ENCODE measurements around the gene RILPL1.

GRCh38 chr12:123428591-123428990 is 104.9 kb downstream of the RILPL1 start:
- TF ChIP-seq POLR2AphosphoS5 (IDR thresholded peaks at IDR 0.05) (no peak), CTCF (IDR thresholded peaks at IDR 0.05) (no peak)

Data from sigmoid colon (tissue), 4 donors.